HUES6 (cell line): ENCODE measurements around the gene YY1.
A peak's percentile ranks its signal among the peaks of the same experiment; 100 is the strongest.
"Not testable (repeated sequence)": the region's sequence is repeated elsewhere in the genome, so short reads cannot be mapped to it uniquely, and the experiment has no call there.

Experiments
- H3K27ac ChIP-seq: 2 replicates; pipeline ENCODE4 v1.7.0; 2013; ENCODE audit warnings: low read depth, mild to moderate bottlenecking, low read length, inconsistent platforms
- H3K27me3 ChIP-seq: 2 replicates; pipeline ENCODE4 v1.6.1; 2013; ENCODE audit warnings: low read length; ENCODE audit not compliant: control insufficient read depth, insufficient read depth
- H3K36me3 ChIP-seq: 2 replicates; pipeline ENCODE4 v1.6.1; 2013; ENCODE audit warnings: low read length; ENCODE audit not compliant: control insufficient read depth, insufficient read depth
- H3K4me1 ChIP-seq: 2 replicates; pipeline ENCODE4 v1.6.1; 2013; ENCODE audit warnings: low read length; ENCODE audit not compliant: control insufficient read depth, insufficient read depth
- H3K4me3 ChIP-seq: 2 replicates; pipeline ENCODE4 v1.5.1; 2013; ENCODE audit warnings: low read depth, low read length
- H3K9ac ChIP-seq: one replicate; pipeline ENCODE4 v1.6.1; 2013; ENCODE audit warnings: mild to moderate bottlenecking, low read length
- H3K9me3 ChIP-seq: 2 replicates; pipeline ENCODE4 v1.6.1; 2013; ENCODE audit warnings: low read depth, low read length; ENCODE audit not compliant: control insufficient read depth, insufficient read depth

The YY1 gene

DNA sequence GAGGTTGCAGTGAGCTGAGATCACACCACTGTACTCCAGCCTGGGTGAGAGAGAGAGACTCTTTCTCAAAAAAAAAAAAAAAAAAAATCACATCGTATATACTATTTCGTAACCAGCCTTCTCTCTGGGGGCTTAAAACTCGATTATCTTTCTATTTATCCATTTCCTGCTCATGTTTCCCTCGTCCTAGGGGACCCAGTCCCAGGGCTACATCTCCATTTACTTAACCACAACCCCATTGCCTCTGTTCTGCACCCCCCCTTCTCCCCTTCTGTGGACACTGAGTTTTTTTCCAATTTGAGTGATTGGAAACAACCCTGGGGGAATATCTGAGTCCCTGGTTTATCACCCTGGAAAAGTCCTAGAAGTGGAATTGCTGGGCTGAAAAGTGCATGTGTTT is 36.2 kb upstream of the YY1 start:
- H3K9me3 ChIP-seq: no peaks in the 10 kb centered on the region
- no peak overlapping the region for H3K4me3 ChIP-seq
- H3K27me3 ChIP-seq: no peaks in the 10 kb centered on the region
- H3K36me3 ChIP-seq: no peaks in the 10 kb centered on the region
- peaks cover 8% of the 10 kb centered on the region; the same call in 1 of the 2 replicates for H3K4me1 ChIP-seq
- no peak overlapping the region for H3K27ac ChIP-seq
- H3K9ac ChIP-seq: no peak overlapping the region

DNA sequence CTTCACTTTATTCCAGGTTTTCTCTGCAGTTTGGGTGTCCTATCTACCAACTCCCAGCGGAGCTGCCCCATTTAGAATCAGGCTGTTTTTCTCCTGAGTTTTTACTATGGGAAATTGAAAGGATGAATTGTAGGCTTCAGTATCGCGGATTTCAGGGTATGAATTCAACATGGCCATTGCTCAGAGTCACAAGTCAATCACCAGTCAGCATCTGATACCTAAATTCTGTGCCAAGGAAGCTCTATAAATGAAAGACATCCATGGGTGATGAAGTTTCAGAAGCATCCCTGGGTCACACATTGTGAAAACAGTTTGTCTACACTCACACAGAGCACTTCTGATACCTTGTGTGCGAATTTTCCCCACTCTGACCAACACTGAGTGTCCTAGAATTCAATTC is 35.8 kb upstream of the YY1 start:
- Histone ChIP-seq H3K27me3 (no peaks in the 10 kb centered on the region), H3K27ac (no peak overlapping the region), H3K36me3 (no peaks in the 10 kb centered on the region), H3K9me3 (no peaks in the 10 kb centered on the region), H3K4me3 (no peak overlapping the region), H3K9ac (no peak overlapping the region), H3K4me1 (peaks cover 8% of the 10 kb centered on the region; the same call in 1 of the 2 replicates)

DNA sequence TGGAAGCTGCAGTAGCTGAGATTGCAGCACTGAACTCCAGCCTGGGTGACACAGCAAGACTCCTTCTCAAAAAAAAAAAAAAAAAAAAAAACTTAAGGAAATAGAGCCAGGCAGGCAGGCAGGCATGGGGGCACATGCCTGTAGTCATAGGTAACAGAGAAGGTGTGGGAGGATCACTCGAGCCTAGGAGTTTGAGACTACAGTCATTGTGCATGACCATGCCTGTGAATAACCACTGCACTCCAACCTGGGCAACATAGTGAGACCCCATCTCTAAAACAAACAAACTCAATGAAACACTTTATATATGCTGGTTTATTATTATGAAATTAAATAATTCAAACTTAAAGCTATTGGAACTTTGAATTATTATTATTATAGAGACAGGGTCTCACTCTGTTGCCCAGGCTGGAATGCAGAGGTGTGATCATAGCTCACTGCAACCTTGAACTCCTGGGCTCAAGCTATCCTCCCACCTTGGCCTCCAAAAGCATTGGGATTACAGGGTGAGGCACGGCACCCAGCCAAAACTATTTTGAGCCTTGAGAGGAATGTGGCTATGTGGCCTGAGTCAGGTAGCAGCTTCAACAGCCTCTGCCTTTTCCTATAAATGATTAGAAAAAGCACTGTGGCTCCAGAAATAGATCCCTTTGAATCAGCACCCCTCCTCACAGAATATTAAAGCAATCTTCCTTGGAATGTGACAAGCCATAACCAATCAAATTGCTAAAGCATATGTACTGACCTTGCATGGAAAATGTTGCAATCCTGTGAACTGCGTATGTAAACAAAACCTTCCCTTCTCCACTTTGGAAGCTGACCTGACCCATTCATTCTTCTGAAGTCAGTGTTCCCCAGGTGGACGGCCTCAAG is 34.7 kb upstream of the YY1 start:
- no peak overlapping the region for H3K4me3 ChIP-seq
- no peaks in the 10 kb centered on the region for H3K36me3 ChIP-seq
- no peaks in the 10 kb centered on the region for H3K9me3 ChIP-seq
- H3K27ac ChIP-seq: no peak overlapping the region
- H3K9ac ChIP-seq: no peak overlapping the region
- H3K27me3 ChIP-seq: no peaks in the 10 kb centered on the region
- peaks cover 7% of the 10 kb centered on the region; the same call in 1 of the 2 replicates for H3K4me1 ChIP-seq

DNA sequence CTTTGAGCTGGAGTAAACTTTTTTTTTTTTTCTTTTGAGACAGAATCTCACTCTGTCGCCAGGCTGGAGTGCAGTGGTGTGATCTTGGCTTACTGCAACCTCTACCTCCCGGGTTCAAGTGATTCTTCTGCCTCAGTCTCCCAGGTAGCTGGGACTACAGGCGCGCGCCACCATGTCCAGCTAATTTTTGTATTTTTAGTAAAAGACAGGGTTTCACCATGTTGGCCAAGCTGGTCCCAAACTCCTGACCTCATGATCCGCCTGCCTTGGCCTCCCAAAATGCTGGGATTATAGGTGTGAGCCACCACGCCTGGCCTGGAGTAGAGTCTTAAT is 34.1 kb upstream of the YY1 start:
- not testable (repeated sequence) for H3K27ac ChIP-seq, H3K9ac ChIP-seq, H3K4me1 ChIP-seq, H3K9me3 ChIP-seq, H3K4me3 ChIP-seq, H3K36me3 ChIP-seq, H3K27me3 ChIP-seq

DNA sequence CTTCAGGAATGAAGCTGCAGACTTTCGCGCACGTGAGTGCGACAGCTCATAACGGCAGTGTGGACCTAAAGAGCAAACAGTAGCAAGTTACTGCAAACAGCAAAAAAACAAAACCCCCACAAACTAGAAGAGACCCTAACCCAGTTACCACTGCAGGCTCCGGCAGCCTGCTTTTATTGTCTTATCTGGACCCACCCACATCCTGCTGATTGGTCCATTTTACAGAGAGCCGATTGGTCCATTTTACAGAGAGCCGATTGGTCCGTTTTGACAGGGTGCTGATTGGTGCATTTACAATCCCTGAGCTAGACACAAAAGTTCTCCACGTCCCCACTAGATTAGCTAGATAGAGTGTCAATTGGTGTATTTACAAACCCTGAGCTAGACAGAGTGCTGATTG is 31.4 kb upstream of the YY1 start:
- H3K27ac ChIP-seq, H3K36me3 ChIP-seq, H3K9ac ChIP-seq, H3K4me1 ChIP-seq, H3K9me3 ChIP-seq, H3K27me3 ChIP-seq, H3K4me3 ChIP-seq: not testable (repeated sequence)

DNA sequence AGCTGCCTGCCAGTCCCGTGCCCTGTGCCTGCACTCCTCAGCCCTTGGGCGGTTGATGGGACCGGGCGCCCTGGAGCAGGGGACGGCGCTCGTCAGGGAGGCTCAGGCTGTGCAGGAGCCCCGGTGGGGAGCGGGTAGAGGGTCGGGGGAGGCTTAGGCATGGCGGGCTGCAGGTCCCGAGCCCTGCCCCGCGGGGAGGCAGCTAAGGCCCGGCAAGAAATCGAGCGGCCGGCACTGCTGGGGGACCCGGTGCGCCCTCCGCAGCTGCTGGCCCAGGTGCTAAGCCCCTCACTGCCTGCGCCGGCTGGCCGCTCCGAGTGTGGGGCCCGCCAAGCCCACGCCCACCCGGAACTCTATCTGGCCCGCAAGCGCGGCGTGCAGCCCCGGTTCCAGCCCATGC is 30.8 kb upstream of the YY1 start:
- H3K27me3 ChIP-seq, H3K36me3 ChIP-seq, H3K9me3 ChIP-seq, H3K4me1 ChIP-seq, H3K27ac ChIP-seq, H3K4me3 ChIP-seq, H3K9ac ChIP-seq: not testable (repeated sequence)

DNA sequence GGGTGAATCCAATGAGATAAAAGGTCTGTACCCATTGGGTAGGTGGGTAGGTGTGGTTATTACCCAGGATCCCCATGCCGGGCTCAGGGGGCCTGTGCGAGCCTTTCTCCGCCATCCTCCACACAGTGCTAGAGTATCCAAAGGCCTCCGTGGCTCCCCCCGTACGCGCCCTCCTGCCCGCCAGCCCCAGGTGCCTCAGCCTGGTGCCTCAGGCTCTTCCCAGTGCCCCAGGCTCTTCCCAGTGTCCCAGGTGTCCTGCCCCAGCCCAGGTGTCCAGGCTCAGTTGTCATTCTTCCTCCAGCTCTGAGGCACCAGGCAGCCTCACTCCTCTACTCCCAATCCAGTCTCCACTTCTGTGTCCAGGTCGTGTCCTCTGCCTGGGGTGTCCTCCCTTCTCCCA is 27.6 kb upstream of the YY1 start:
- Histone ChIP-seq H3K4me1 (peaks cover 11% of the 10 kb centered on the region), H3K9me3 (no peaks in the 10 kb centered on the region), H3K27ac (no peak overlapping the region), H3K27me3 (no peaks in the 10 kb centered on the region), H3K4me3 (no peak overlapping the region), H3K9ac (no peak overlapping the region), H3K36me3 (no peaks in the 10 kb centered on the region)

DNA sequence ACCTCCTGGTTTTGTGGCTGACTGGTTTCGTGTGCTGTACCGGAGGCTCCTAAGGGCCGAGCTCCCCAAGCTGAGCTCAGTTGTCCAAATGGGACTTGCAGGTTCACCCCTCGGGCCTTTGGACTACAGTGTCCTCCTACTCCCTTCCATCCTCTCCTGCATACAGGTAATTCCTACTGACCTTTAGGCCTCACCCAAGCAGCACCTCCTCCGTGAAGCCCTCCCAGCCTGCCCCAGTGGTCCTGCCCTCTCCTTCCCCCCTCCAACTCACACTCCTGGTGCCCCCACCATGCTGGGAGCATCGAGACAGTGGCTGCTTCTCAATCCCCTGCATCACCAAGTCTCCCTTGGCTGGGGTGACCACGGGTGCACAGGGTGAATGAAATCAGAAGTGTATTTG is 27.1 kb upstream of the YY1 start:
- no peaks in the 10 kb centered on the region for H3K27me3 ChIP-seq
- H3K27ac ChIP-seq: no peak overlapping the region
- no peaks in the 10 kb centered on the region for H3K9me3 ChIP-seq
- peaks cover 11% of the 10 kb centered on the region for H3K4me1 ChIP-seq
- no peak overlapping the region for H3K4me3 ChIP-seq
- no peaks in the 10 kb centered on the region for H3K36me3 ChIP-seq
- no peak overlapping the region for H3K9ac ChIP-seq

DNA sequence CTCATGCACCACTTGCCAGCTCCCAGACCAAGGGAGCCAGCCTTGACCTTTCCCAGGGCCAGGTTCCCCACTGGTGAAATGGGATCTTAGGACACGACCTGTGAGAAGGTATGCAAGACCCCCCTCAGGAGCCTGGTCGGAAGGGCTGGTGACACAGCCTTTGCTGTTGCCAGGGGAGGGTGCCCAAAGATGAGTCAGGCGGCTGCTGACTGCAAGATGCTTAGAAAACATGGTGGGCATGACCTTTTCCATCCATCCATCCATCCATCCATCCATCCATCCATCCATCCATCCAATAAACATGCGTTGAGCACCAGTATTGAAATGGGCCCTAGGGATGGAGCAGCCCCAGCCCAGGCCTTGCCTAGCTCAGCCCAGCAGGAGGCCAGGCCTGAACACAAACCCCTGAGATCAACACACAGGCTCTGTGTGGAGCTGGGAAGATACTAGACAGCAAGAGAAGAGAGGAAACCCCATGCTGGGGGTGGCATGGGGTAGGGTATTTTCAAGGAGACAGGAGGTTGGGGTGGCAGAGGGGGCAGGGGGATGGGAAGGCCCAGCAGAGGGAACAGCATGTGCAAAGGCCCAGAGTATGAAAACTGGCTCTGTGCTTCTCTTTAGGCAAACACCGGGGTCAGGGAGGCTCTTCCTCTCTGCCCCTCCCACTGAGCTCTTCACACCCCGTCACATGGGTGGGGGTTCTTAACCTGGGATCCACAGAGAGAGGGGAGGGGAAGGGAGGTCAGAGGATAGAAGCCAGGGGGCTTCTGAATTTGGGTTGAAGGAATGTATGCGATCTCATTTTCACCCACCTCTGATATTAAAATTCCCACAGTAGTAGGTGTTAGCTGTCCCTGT is 26.2 kb upstream of the YY1 start:
- Histone ChIP-seq H3K4me1 (peaks cover 11% of the 10 kb centered on the region), H3K27ac (no peak overlapping the region), H3K9ac (no peak overlapping the region), H3K27me3 (no peaks in the 10 kb centered on the region), H3K9me3 (no peaks in the 10 kb centered on the region), H3K4me3 (no peak overlapping the region), H3K36me3 (no peaks in the 10 kb centered on the region)

DNA sequence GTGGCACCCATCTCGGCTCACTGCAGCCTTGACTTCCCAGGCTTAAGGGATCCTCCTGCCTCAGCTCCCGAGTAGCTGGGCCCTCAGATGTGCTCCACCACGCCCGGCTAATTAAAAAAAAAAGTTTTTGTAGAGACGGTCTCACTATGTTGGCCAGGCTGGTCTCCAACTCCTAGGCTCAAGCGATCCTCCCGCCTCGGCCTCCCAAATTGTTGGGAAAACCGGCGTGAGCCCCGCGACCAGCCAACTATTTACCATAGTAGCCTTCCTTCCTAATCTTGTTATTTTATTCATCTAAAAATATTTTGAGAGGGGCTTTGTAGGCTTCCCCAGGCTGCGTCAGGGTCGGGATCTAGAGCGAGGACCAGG is 25.4 kb upstream of the YY1 start:
- Histone ChIP-seq H3K9ac (peak overlapping the region; percentile 96), H3K27me3 (no peaks in the 10 kb centered on the region), H3K36me3 (no peaks in the 10 kb centered on the region), H3K4me1 (peaks cover 11% of the 10 kb centered on the region), H3K27ac (peak overlapping the region; percentile 97), H3K9me3 (no peaks in the 10 kb centered on the region), H3K4me3 (peak overlapping the region; percentile 91)

DNA sequence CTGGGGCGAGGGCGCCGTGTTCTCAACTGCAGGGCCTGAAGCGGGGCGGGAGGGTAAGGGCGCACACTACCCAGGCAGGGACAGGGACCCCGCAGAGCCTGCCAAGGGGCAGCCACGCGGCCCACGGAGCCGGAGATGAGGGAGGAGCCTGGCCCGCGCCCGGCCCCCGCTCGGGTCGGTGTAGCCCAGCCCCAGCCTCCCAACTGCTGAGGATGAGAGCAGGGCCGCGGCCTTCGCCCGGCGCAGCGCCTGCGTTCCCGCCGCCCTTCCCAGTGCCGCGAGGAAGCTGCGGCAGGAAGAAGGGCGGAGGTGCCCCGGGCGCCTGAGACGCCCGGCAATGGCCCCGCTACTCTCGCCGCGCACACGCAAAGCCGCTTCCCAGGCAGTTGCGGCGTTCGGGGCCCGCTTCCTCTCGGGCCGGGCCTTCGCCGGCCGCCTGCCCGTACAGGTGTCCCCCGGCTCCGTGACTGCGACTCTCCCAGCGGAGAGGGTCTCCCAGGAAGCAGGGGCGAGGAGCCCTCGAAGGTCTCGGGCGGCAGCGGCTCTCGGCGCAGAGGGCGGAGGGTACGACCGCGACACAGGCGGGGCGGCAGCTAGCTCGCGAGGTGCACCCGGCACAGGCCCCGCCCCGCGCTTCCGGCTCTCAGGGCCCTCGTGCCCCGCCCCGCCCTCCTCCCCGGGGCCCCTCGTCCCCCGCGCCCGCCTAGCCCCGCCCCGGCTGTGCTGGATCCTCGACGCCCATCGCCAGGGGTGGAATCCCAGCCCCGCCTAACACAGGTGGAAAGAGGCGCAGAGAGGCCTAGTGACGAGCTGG is 24.8 kb upstream of the YY1 start:
- Histone ChIP-seq H3K36me3 (no peaks in the 10 kb centered on the region), H3K27me3 (no peaks in the 10 kb centered on the region), H3K9ac (peak overlapping the region; percentile 96), H3K4me1 (peaks cover 11% of the 10 kb centered on the region), H3K9me3 (no peaks in the 10 kb centered on the region), H3K4me3 (peak overlapping the region; percentile 91), H3K27ac (peak overlapping the region; percentile 97)
